ENCODE results near the gene RPS3. TPM values are rescaled to one million over a fixed set of nuclear protein-coding genes. Genes with fewer than 3 reads are reported as not detected.

The RPS3 gene
- total and polyA plus RNA-seq, 2 donors (not counting 1 experiment from before 2014, with no cell fraction given): 3,389 to 3,642 TPM

DNA sequence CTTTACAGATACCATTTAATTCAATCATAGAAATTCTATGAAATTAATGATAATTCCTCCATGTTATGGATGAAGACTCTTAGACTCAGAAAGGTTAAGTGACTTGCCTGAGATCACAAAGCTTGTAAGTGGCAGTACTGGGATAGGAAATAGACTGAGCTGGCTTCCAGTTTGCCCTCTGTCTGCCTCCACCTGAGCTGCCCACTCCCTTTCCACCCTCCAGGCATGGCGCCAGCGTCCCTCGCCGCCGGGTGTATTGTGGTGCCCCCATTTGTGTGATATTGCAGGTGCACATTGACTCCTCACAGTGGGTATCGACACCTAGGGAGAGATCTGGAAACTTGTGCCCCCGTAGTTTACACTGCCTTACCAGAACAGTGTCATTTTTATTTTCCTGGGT is 9.4 kb upstream of the RPS3 start:
- Histone ChIP-seq H3K27me3 (replicated peaks in 1 of 4; ENCODE audit: control extremely low read depth in 1 of 4, control insufficient read depth in 3 of 4, insufficient read depth in 4 of 4, low read length in 3 of 4) (peaks cover 0 to 10% (median 3%) of the 10 kb centered on the region in 4 experiments), H3K36me3 (replicated peaks in 1 of 2; ENCODE audit: control extremely low read depth in 1 of 2, control insufficient read depth in 1 of 2, extremely low read depth in 1 of 2, insufficient read depth in 2 of 2, low read length in 1 of 2) (no peaks in the 10 kb centered on the region), H3K4me3 (ENCODE audit: control extremely low read depth in 1 of 5, extremely low read depth in 1 of 5, insufficient read depth in 1 of 5, low read depth in 2 of 5, low read length in 4 of 5) (no peak overlapping the region), H3K79me2 (ENCODE audit: control insufficient read depth, insufficient read depth, low read length) (no peaks in the 10 kb centered on the region), H3K9ac (ENCODE audit: low read length) (no peak overlapping the region), H3K4me2 (replicated peaks; ENCODE audit: low read depth, low read length, poor library complexity, severe bottlenecking) (no peak overlapping the region), H3K27ac (ENCODE audit: low read length in 2 of 2) (no peak overlapping the region), H3K9me3 (ENCODE audit: control extremely low read depth in 1 of 3, control insufficient read depth in 2 of 3, insufficient read depth in 1 of 3, low read length in 2 of 3) (no peaks in the 10 kb centered on the region), H3K4me1 (ENCODE audit: control insufficient read depth in 2 of 2, insufficient read depth in 2 of 2, low read length in 2 of 2) (peaks cover 4% of the 10 kb centered on the region in 2 donors), H2AFZ (ENCODE audit: insufficient read depth, low read depth, low read length, poor library complexity, severe bottlenecking) (no peak overlapping the region), H4K20me1 (ENCODE audit: control insufficient read depth, insufficient read depth, low read length, poor library complexity, severe bottlenecking) (no peaks in the 10 kb centered on the region)
- ATAC-seq (ENCODE audit: low read depth) (no peak), DNase-seq (no peak)
- Mint-ChIP-seq H3K4me3 (no peak overlapping the region), H3K4me1 (no peaks in the 10 kb centered on the region), H3K27me3 (peaks cover 14% of the 10 kb centered on the region), H3K27ac (no peak overlapping the region), H3K9me3 (ENCODE audit: insufficient read depth) (no peaks in the 10 kb centered on the region)
- WGBS (ENCODE audit: insufficient coverage): 90% methylated on average over 7 of the region's 7 CpGs
- CTCF ChIA-PET: interaction anchor here (0.6 to 13.7 kb wide), 14 partner anchors 11 to 578 kb away, joined by 3 to 347 read pairs (median 4); no protein-coding TSS in a partner anchor
- TF ChIP-seq EZH2 (IDR thresholded peaks at IDR 0.05; ENCODE audit: borderline replicate concordance, insufficient read depth, low read depth, low read length, poor library complexity, severe bottlenecking): no peak
- TF ChIP-seq CTCF (IDR thresholded peaks at IDR 0.05): no peak
- intact Hi-C loops (cut with micrococcal nuclease): no loop called here
- POLR2A ChIA-PET: no interaction called here

DNA sequence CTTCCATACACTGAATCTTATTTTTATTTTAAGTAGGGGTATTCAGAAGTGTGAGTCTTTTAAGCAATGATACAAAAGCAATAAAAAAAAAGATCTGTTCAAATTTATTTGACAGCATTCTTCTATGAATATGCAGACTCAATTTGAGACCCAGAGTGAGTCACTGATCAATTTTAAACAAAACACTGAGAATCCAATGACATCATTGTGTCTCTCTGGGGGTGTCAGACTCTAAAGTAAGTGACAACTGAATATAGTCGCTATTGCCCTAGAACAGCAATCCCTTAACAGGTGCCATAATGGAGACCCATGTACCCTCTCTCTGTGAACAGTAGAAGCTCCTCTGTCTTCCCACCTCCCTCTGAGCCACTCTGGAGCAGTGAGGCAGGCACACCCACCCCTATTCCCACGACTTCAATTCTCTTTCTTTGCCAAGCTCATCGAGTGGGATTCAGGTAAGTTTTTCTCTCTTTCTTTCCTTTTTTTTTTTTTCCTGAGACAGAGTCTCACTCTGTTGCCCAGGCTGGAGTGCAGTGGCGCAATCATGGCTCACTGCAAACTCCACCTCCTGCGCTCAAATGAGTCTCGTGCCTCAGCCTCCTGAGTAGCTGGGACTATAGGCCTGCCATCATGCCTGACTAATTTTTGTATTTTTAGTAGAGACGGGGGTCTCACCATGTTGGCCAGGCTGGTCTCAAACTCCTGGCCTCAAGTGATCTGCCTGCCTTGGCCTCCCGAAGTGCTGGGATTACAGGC is 5.1 kb upstream of the RPS3 start:
- Histone ChIP-seq H3K27ac (ENCODE audit: low read length in 2 of 2) (no peak overlapping the region), H3K27me3 (replicated peaks in 1 of 4; ENCODE audit: control extremely low read depth in 1 of 4, control insufficient read depth in 3 of 4, insufficient read depth in 4 of 4, low read length in 3 of 4) (peaks cover 0 to 3% (median under 1%) of the 10 kb centered on the region in 4 experiments), H3K79me2 (ENCODE audit: control insufficient read depth, insufficient read depth, low read length) (no peaks in the 10 kb centered on the region), H3K36me3 (replicated peaks in 1 of 2; ENCODE audit: control extremely low read depth in 1 of 2, control insufficient read depth in 1 of 2, extremely low read depth in 1 of 2, insufficient read depth in 2 of 2, low read length in 1 of 2) (no peaks in the 10 kb centered on the region), H4K20me1 (ENCODE audit: control insufficient read depth, insufficient read depth, low read length, poor library complexity, severe bottlenecking) (no peaks in the 10 kb centered on the region), H3K4me2 (replicated peaks; ENCODE audit: low read depth, low read length, poor library complexity, severe bottlenecking) (no peak overlapping the region), H3K9ac (ENCODE audit: low read length) (no peak overlapping the region), H2AFZ (ENCODE audit: insufficient read depth, low read depth, low read length, poor library complexity, severe bottlenecking) (no peak overlapping the region), H3K9me3 (ENCODE audit: control extremely low read depth in 1 of 3, control insufficient read depth in 2 of 3, insufficient read depth in 1 of 3, low read length in 2 of 3) (no peaks in the 10 kb centered on the region), H3K4me1 (ENCODE audit: control insufficient read depth in 2 of 2, insufficient read depth in 2 of 2, low read length in 2 of 2) (peaks cover 0 to 3% of the 10 kb centered on the region in 2 donors), H3K4me3 (ENCODE audit: control extremely low read depth in 1 of 5, extremely low read depth in 1 of 5, insufficient read depth in 1 of 5, low read depth in 2 of 5, low read length in 4 of 5) (no peak overlapping the region)
- TF ChIP-seq EZH2 (IDR thresholded peaks at IDR 0.05; ENCODE audit: borderline replicate concordance, insufficient read depth, low read depth, low read length, poor library complexity, severe bottlenecking) (no peak), CTCF (IDR thresholded peaks at IDR 0.05) (no peak)
- peaks cover 5% of the 10 kb centered on the region for H3K4me1 Mint-ChIP-seq
- H3K27me3 Mint-ChIP-seq: peaks cover 21% of the 10 kb centered on the region
- no peaks in the 10 kb centered on the region for H3K9me3 Mint-ChIP-seq (ENCODE audit: insufficient read depth)
- ChIA-PET POLR2A (no interaction called here), CTCF (interaction anchor here (1.1 kb wide), 1 partner anchor 14 kb away, joined by 3 read pairs; no protein-coding TSS in a partner anchor)
- no peak overlapping the region for H3K4me3 Mint-ChIP-seq
- no peak for DNase-seq
- intact Hi-C loops (cut with micrococcal nuclease): no loop called here
- ATAC-seq (ENCODE audit: low read depth): no peak
- no peak overlapping the region for H3K27ac Mint-ChIP-seq
- 88% methylated on average over 4 of the region's 8 CpGs for WGBS (ENCODE audit: insufficient coverage)
